ENCODE measurements around the gene ARRB1.

- TF ChIP-seq CTCF (IDR thresholded peaks at IDR 0.05) (no peak), POLR2A (IDR thresholded peaks at IDR 0.05) (no peak)
These were observed 115.4 kb downstream of the ARRB1 start for GRCh38 chr11:75236062-75236461.

Data from thyroid gland (tissue), 4 donors.